Glutamatergic neuron (in vitro differentiated cells): ENCODE measurements around the gene HMGCL. TPM values are rescaled to one million over a fixed set of nuclear protein-coding genes. Genes with fewer than 3 reads are reported as not detected.
A peak's percentile ranks its signal among the peaks of the same experiment; 100 is the strongest.

ENCODE experiments used
- DNase-seq: peaks from one replicate; pipeline ENCODE4 v3.0.0; 2022
- H3K27ac Mint-ChIP-seq: one replicate; pipeline ENCODE4 v1.8.0; 2020; ENCODE audit warnings: mild to moderate bottlenecking, mixed read lengths, inconsistent platforms; ENCODE audit not compliant: unreplicated experiment
- H3K27me3 Mint-ChIP-seq: one replicate; pipeline ENCODE4 v1.8.0; 2020; ENCODE audit warnings: mild to moderate bottlenecking, moderate library complexity, mixed read lengths, inconsistent platforms; ENCODE audit not compliant: unreplicated experiment
- H3K36me3 Mint-ChIP-seq: one replicate; pipeline ENCODE4 v1.8.0; 2020; ENCODE audit warnings: mild to moderate bottlenecking, mixed read lengths, inconsistent platforms; ENCODE audit not compliant: unreplicated experiment
- H3K4me1 Mint-ChIP-seq: one replicate; pipeline ENCODE4 v1.8.0; 2020; ENCODE audit warnings: mild to moderate bottlenecking, low read depth, mixed read lengths, inconsistent platforms; ENCODE audit not compliant: unreplicated experiment
- H3K4me3 Mint-ChIP-seq: one replicate; pipeline ENCODE4 v1.8.0; 2020; ENCODE audit warnings: mild to moderate bottlenecking, mixed read lengths, inconsistent platforms; ENCODE audit not compliant: unreplicated experiment
- H3K9me3 Mint-ChIP-seq: one replicate; pipeline ENCODE4 v1.8.0; 2020; ENCODE audit warnings: mild to moderate bottlenecking, moderate library complexity, mixed read lengths, inconsistent platforms; ENCODE audit not compliant: unreplicated experiment
- long read RNA-seq: library from polyadenylated mRNA; unstranded; transcript quantifications from one replicate; pipeline ENCODE4 v2.0.0, GENCODE V29; 2020; ENCODE audit not compliant: unreplicated experiment
- total RNA-seq: library from RNA; stranded (reverse); fragmentation: NEBNext Ultra II Directional; extraction: Animal tissue kit (Norgen Biotek cat#: 25700); gene quantifications from one replicate; pipeline ENCODE4 v1.2.1, GENCODE V29; 2021; ENCODE audit not compliant: unreplicated experiment
- TF ChIP-seq, protein P1 (sequence below): fragments of 200-600 bp; sonication (generic); IDR thresholded peaks from one replicate; pipeline ENCODE4 v1.5.0; 2021; ENCODE audit not compliant: partially characterized antibody, unreplicated experiment

The HMGCL gene
- total RNA-seq, result 19.4 TPM
- long read RNA-seq, transcript HMGCL-203 (9 exons, 1,600 nt), result major isoform, 16 of 21 reads
- long read RNA-seq, partial matches to known transcripts, result 1 of 21 reads
- long read RNA-seq, other reads (novel, unspliced or antisense), result 1 of 21 reads

DNA sequence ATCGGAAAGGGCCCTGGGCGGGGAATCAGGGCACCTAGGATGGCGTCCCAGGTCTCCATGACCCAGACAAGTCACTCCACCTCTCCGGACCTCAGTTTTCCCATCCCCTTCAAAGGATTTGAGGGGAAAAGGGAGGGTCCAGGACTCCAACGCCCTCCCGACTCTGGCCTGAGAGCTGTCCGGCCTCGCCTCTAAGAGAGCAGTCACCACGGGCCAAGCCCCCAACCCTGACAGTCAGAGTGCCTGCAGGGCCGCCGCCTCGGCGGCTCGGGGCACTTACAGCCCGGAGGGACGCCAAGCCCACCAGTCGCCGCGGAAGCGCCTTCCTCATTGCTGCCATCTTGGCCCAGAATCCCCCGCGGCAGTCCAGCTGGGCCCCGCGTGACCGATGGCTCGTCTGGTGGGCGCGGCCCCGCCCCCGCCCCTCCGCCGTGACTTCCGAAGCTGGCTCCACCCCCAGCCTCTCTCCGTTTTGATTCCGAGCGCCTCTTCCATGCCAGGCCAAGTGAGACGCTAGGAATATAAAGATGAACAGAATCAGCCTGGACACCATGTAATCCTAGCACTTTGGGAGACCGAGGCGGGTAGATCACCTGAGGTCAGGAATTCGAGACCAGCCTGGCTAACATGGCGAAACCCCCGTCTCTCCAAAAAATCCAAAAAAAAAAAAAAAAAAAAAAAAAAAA, at the start of gene HMGCL:
Gene HMGCL (minus strand): TSS at position 354 of the 686 bp plus-strand sequence. CDS start 14 bp downstream, at position 340.
- peaks cover 3% of the 10 kb centered on the region for H3K9me3 Mint-ChIP-seq

DNA sequence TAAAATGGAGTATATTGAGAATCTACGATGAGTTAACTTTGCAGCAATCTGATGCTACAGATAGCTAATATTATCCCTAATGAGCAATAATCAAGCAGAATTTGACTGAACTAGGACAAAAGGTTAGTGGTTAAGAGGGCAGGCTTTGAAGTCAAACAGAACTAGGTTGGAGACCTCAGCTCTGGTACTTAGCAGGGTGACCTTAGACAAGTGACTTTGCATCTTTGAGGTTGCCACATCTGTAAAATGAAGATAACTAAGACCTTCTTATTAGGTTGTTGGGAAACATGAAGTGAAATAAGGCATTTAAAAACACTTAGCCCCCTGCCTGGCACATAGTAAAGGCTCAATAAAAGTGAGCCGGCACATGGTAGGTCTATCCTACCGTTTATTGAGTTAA, 47.2 kb upstream of the HMGCL start:
- peaks cover 6% of the 10 kb centered on the region for H3K27me3 Mint-ChIP-seq
- H3K4me1 Mint-ChIP-seq, result no peaks in the 10 kb centered on the region
- peaks cover 4% of the 10 kb centered on the region for H3K36me3 Mint-ChIP-seq
- H3K9me3 Mint-ChIP-seq, result peaks cover 10% of the 10 kb centered on the region
- H3K27ac Mint-ChIP-seq, result no peak overlapping the region
- no peak for DNase-seq
- TF ChIP-seq, protein P1, sequence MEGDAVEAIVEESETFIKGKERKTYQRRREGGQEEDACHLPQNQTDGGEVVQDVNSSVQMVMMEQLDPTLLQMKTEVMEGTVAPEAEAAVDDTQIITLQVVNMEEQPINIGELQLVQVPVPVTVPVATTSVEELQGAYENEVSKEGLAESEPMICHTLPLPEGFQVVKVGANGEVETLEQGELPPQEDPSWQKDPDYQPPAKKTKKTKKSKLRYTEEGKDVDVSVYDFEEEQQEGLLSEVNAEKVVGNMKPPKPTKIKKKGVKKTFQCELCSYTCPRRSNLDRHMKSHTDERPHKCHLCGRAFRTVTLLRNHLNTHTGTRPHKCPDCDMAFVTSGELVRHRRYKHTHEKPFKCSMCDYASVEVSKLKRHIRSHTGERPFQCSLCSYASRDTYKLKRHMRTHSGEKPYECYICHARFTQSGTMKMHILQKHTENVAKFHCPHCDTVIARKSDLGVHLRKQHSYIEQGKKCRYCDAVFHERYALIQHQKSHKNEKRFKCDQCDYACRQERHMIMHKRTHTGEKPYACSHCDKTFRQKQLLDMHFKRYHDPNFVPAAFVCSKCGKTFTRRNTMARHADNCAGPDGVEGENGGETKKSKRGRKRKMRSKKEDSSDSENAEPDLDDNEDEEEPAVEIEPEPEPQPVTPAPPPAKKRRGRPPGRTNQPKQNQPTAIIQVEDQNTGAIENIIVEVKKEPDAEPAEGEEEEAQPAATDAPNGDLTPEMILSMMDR, result no peak
- no peak overlapping the region for H3K4me3 Mint-ChIP-seq

More for the DNA sequence above, at the start of gene HMGCL:
- H3K27ac Mint-ChIP-seq, result peak within 1 kb of the TSS; percentile 97
- peak within 1 kb of the TSS; percentile 97 for H3K4me3 Mint-ChIP-seq
- TF ChIP-seq, protein P1, result no peak
- H3K4me1 Mint-ChIP-seq, result peaks cover 5% of the 10 kb centered on the region
- peaks cover 4% of the 10 kb centered on the region for H3K27me3 Mint-ChIP-seq
- DNase-seq, result peak; percentile 96
- H3K36me3 Mint-ChIP-seq, result no peaks in the 10 kb centered on the region

DNA sequence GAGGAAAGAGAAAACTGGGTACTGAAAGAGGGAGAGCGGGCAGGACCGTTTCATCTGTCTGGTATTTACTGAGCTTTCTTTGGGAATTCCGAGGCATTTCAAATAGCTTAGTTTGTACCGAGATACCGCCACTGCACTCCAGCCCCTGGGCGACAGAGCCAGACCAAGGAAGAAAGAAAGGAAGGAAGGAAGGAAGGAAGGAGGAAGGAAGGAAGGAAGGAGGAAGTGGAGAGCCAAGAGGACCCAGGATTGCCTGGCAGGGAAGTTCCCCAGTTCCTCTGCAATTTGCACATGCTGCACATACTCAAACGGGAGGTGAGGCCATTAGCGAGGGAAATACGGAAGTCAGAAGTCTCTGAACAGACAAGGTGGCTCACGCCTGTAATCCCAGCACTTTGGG, 43.8 kb upstream of the HMGCL start:
- Mint-ChIP-seq H3K27ac (no peak overlapping the region), H3K4me3 (no peak overlapping the region), H3K36me3 (no peaks in the 10 kb centered on the region), H3K4me1 (no peaks in the 10 kb centered on the region), H3K27me3 (peaks cover 8% of the 10 kb centered on the region), H3K9me3 (peaks cover 3% of the 10 kb centered on the region)
- DNase-seq, result no peak
- TF ChIP-seq, protein P1, result no peak

DNA sequence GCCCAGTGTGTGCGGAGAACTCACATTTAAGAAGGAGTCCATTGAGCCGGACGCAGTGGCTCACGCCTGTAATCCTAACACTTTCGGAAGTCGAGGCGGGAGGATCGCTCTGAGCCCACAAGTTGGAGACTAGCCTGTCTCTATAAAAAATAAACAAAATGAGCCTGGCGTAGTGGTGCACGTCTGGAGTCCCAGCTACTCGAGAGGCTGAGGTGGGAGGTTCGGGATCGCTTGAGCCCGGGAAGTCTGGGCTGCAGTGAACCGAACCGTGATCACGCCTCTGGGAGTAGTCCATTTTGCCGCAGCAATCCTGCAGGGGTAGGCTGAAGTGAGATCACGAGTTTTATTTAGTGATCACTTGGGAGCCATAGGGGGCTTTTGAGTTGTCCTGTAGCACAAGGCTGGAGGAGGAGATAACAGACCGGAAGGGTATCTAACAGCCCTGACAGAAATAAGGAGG, 43.4 kb upstream of the HMGCL start:
- DNase-seq, result no peak
- no peaks in the 10 kb centered on the region for H3K36me3 Mint-ChIP-seq
- peaks cover 3% of the 10 kb centered on the region for H3K9me3 Mint-ChIP-seq

More for the DNA sequence above, 43.4 kb upstream of the HMGCL start:
- TF ChIP-seq, protein P1, result peak; percentile 63
- no peaks in the 10 kb centered on the region for H3K4me1 Mint-ChIP-seq
- H3K4me3 Mint-ChIP-seq, result peak overlapping the region; percentile 75
- H3K27ac Mint-ChIP-seq, result no peak overlapping the region
- peaks cover 8% of the 10 kb centered on the region for H3K27me3 Mint-ChIP-seq
